Subcutaneous adipose tissue (tissue), 4 donors: Measurements from ENCODE around the gene GPR12. TPM values are rescaled to one million over a fixed set of nuclear protein-coding genes. Genes with fewer than 3 reads are reported as not detected.

ENCODE experiments used
- CTCF ChIP-seq: fragments of 450-650 bp; IDR thresholded peaks from one replicate; pipeline ENCODE4 v1.5.1; 2016; ENCODE audit warnings: low read depth, mild to moderate bottlenecking, control low read depth, antibody characterized with exemption, moderate library complexity
- total RNA-seq, 4 donors: library from RNA; depleted of rRNA; stranded (reverse); fragments of >200 nt; gene quantifications; one replicate each; pipeline ENCODE4 v1.1.0, GENCODE V29; 2016

The GPR12 gene
- total RNA-seq, 4 donors from 2014 or later = 0.16 to 0.44 (median 0.17) TPM; not detected in 1

GRCh38 chr13:26743971-26744370 is 16.6 kb downstream of the GPR12 start:
- no peak for TF ChIP-seq CTCF

GRCh38 chr13:26742691-26743358 is 17.8 kb downstream of the GPR12 start:
- no peak for TF ChIP-seq CTCF

GRCh38 chr13:26735677-26736076 is 24.9 kb downstream of the GPR12 start:
- no peak for TF ChIP-seq CTCF

GRCh38 chr13:26727633-26728032 is 33.0 kb downstream of the GPR12 start:
- TF ChIP-seq CTCF = no peak

GRCh38 chr13:26727122-26727521 is 33.5 kb downstream of the GPR12 start:
- no peak for TF ChIP-seq CTCF

GRCh38 chr13:26726684-26727083 is 33.9 kb downstream of the GPR12 start:
- TF ChIP-seq CTCF = no peak

- no peak for TF ChIP-seq CTCF
Observed at GRCh38 chr13:26722321-26722720, 38.3 kb downstream of the GPR12 start.
